Measurements from ENCODE around the gene DDI2.
A peak's percentile ranks its signal among the peaks of the same experiment; 100 is the strongest.

Gene DDI2

DNA sequence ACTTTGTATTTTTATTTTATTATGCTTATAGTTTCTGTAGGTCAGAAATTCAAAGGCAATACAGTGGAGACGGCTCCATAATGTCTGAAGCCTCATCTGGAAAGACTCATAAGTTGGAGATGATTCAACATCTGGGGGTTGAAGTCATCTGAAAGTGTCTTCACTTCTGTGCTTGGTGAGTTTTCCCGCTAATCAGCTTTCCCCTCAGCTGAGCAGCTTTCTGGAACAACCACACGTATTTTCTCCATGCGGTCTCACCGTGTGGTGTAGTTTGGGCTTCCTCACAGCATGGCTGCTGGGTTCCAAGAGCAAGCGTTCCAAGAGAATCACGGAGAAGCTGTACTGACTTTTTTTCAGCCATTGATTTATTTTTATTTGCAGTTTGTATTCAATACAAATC lies 7.6 kb upstream of the DDI2 start:
- H3K4me3 ChIP-seq (ENCODE audit: low read depth, low read length), result no peak overlapping the region
- DNase-seq (ENCODE audit: low read depth), result no peak
- TF ChIP-seq CTCF (IDR thresholded peaks at IDR 0.05; ENCODE audit: insufficient read depth, low read depth, low read length, missing control alignments), result no peak

- no peak for TF ChIP-seq CTCF (IDR thresholded peaks at IDR 0.05; ENCODE audit: insufficient read depth, low read depth, low read length, missing control alignments)
- no peak overlapping the region for H3K4me3 ChIP-seq (ENCODE audit: low read depth, low read length)
- no peak for DNase-seq (ENCODE audit: low read depth)
Measured at GRCh38 chr1:15610167-15610566, 7.1 kb upstream of the DDI2 start.

DNA sequence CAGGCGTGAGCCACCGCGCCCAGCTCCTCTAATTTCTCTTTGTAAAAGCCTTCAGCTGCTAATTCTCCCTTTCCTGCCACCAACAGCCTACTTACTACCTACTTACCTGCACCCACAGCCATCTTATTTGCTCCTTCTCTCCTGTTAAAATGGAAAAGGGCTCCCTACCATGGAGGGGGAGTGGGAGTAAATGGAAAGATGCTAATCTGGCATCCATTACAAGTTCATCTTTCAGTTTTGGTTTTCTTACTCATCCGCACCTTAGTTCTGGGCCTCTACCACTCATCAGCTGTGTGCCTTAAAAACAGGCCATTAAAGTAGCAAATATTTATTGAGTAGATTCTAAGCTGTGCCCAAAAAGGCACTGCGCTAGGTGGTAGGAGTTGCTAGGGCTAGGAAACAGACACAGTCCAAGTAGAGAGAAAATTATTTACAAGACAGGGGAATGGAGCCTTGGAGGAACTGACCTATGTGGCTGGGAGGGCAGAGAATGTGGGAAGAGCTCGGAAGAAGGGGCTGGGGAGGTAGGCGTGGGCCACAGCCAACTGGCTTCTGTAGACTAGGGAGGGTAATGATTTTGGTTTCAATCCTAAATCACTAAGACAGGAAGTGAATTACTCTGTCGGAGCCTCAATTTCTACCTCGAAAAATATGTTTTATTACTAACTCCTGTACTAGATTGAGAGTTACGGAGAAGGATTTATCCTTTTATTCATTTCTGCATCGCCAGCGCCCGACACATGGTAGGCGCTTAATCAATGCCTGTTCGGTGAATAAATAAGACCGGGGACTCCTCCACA lies 685 bp upstream of the DDI2 start:
- TF ChIP-seq CTCF (IDR thresholded peaks at IDR 0.05; ENCODE audit: insufficient read depth, low read depth, low read length, missing control alignments), result no peak
- DNase-seq (ENCODE audit: low read depth), result no peak
- peak overlapping the region; percentile 67 for H3K4me3 ChIP-seq (ENCODE audit: low read depth, low read length)

GRCh38 chr1:15618077-15618654 lies 908 bp downstream of the DDI2 start:
- TF ChIP-seq CTCF (IDR thresholded peaks at IDR 0.05; ENCODE audit: insufficient read depth, low read depth, low read length, missing control alignments), result no peak
- DNase-seq (ENCODE audit: low read depth), result peak; percentile 78
- H3K4me3 ChIP-seq (ENCODE audit: low read depth, low read length), result peak overlapping the region; percentile 94

DNA sequence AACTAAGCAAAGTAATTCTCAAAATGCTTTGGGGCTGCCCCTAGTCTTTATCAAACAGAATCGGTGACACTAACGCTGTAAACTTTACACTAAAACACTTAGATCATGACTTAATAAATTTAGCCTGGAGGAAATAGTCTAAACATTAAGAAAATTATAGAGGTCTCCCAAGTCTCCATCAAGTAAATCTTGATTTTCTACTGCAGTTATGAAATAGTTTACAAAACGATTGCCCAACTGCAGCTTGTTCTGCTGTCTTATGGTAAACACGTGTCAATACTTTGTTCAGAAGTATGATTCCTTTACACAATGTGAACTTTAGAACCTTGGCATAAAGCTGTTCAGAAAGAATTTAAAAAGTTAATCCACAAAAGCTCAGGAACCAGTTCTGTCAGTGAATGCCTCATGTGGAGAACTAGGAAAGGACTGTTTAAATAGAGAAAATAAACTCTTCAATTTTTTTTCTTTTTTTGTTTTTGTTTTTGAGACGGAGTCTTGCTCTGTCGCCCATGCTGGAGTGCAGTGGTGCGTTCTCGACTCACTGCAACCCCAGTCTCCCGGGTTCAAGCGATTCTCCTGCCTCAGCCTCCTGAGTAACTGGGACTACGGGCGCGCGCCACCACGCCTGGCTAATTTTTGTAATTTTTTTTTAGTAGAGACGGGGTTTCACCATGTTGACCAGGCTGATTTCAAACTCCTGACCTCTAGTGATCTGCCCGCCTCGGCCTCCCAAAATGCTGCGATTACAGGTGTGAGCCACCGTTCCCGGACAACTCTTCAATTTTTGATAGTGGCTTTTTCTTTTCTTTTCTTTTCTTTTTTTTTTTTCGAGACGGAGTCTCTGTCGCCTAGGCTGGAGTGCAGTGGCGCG lies 1.6 kb downstream of the DDI2 start:
- peak; percentile 9 for DNase-seq (ENCODE audit: low read depth)
- TF ChIP-seq CTCF (IDR thresholded peaks at IDR 0.05; ENCODE audit: insufficient read depth, low read depth, low read length, missing control alignments), result no peak
- H3K4me3 ChIP-seq (ENCODE audit: low read depth, low read length), result peak overlapping the region; percentile 94

- peak; percentile 27 for DNase-seq (ENCODE audit: low read depth)
- no peak for TF ChIP-seq CTCF (IDR thresholded peaks at IDR 0.05; ENCODE audit: insufficient read depth, low read depth, low read length, missing control alignments)
- no peak overlapping the region for H3K4me3 ChIP-seq (ENCODE audit: low read depth, low read length)
Measured at GRCh38 chr1:15620155-15620545, 2.9 kb downstream of the DDI2 start.

Data from GM12865 (cell line).